IMR-90 (cell line): ENCODE results near the gene ADGRV1. TPM values are rescaled to one million over a fixed set of nuclear protein-coding genes. Genes with fewer than 3 reads are reported as not detected.

Experiments used
- ATAC-seq: fragments of 200-7000 bp; cut with Tn5 transposase; 2 replicates; pipeline ENCODE4 v1.9.1; 2020; ENCODE audit warnings: low read depth, mild to moderate bottlenecking, moderate library complexity
- BruUV-seq: library from RNA; stranded (reverse); fragments of 400-500 nt; replicated peaks from 2 replicates; lab custom pipeline; 2021; lab: Mats Ljungman, UMichigan
- CTCF ChIA-PET: fragments of 300-600 bp; formaldehyde crosslinking; extraction: SDS; loops from one replicate; lab custom pipeline; 2021; ENCODE audit warnings: antibody characterized with exemption; lab: Yijun Ruan, JAX
- POLR2A ChIA-PET: fragments of 300-600 bp; sonication (Branson Sonifier 250); formaldehyde crosslinking; loops from one replicate; lab custom pipeline; 2022; ENCODE audit warnings: antibody characterized with exemption; ENCODE audit not compliant: unreplicated experiment; lab: Charles Lee
- DNase-seq: peaks from one replicate; pipeline ENCODE4 v3.0.0; 2013
- H2AFZ ChIP-seq: replicated peaks from 2 replicates; pipeline ENCODE3; 2013; ENCODE audit warnings: low read length, mild to moderate bottlenecking; ENCODE audit not compliant: poor library complexity
- H2AK5ac ChIP-seq: 2 replicates; pipeline ENCODE4 v1.6.1; 2013; ENCODE audit warnings: low read depth, low read length, inconsistent platforms
- H2AK9ac ChIP-seq: replicated peaks from 2 replicates; pipeline ENCODE3; 2013; ENCODE audit warnings: mild to moderate bottlenecking, low read depth, low read length, moderate library complexity; ENCODE audit not compliant: poor library complexity
- H2BK120ac ChIP-seq: 2 replicates; pipeline ENCODE4 v1.6.1; 2013; ENCODE audit warnings: low read depth, low read length, inconsistent platforms
- H2BK15ac ChIP-seq: 3 replicates; pipeline ENCODE4 v1.6.1; 2013; ENCODE audit warnings: low read depth, low read length, inconsistent platforms
- H2BK20ac ChIP-seq: 2 replicates; pipeline ENCODE4 v1.6.1; 2013; ENCODE audit warnings: low read depth, mild to moderate bottlenecking, inconsistent platforms, low read length, moderate library complexity
- H2BK5ac ChIP-seq: 2 replicates; pipeline ENCODE4 v1.6.1; 2013; ENCODE audit warnings: mild to moderate bottlenecking, low read depth, low read length, inconsistent platforms; ENCODE audit not compliant: poor library complexity, severe bottlenecking
- H3K14ac ChIP-seq: replicated peaks from 2 replicates; pipeline ENCODE4 v1.6.1; 2013; ENCODE audit warnings: low read depth, low read length, inconsistent platforms
- H3K18ac ChIP-seq: 2 replicates; pipeline ENCODE4 v1.6.1; 2013; ENCODE audit warnings: low read depth, low read length, control low read depth
- H3K23ac ChIP-seq: 2 replicates; pipeline ENCODE4 v1.6.1; 2013; ENCODE audit warnings: low read depth, low read length, inconsistent platforms
- H3K27ac ChIP-seq: 2 replicates; pipeline ENCODE4 v1.5.1; 2013; ENCODE audit warnings: mild to moderate bottlenecking, control low read depth, low read length; ENCODE audit not compliant: insufficient read depth
- H3K27me3 ChIP-seq: 2 replicates; pipeline ENCODE4 v1.6.1; 2013; ENCODE audit warnings: low read length; ENCODE audit not compliant: control insufficient read depth, insufficient read depth
- H3K36me3 ChIP-seq: 2 replicates; pipeline ENCODE4 v1.6.1; 2013; ENCODE audit warnings: low read length, mixed read lengths; ENCODE audit not compliant: control insufficient read depth, insufficient read depth
- H3K4ac ChIP-seq: 2 replicates; pipeline ENCODE4 v1.6.1; 2013; ENCODE audit warnings: low read depth, low read length, inconsistent platforms
- H3K4me1 ChIP-seq: 2 replicates; pipeline ENCODE4 v1.6.1; 2013; ENCODE audit warnings: low read length, mixed read lengths; ENCODE audit not compliant: control insufficient read depth, insufficient read depth
- H3K4me2 ChIP-seq: 2 replicates; pipeline ENCODE4 v1.6.1; 2013; ENCODE audit warnings: low read depth, mild to moderate bottlenecking, control low read depth, low read length, moderate library complexity
- H3K4me3 ChIP-seq: 2 replicates; pipeline ENCODE4 v1.5.1; 2013; ENCODE audit warnings: low read depth, mild to moderate bottlenecking, control low read depth, low read length, moderate library complexity; ENCODE audit not compliant: insufficient read depth
- H3K56ac ChIP-seq: 2 replicates; pipeline ENCODE4 v1.6.1; 2013; ENCODE audit warnings: low read length, inconsistent platforms; ENCODE audit not compliant: insufficient read depth; ENCODE audit errors: extremely low read depth
- H3K79me1 ChIP-seq, 2 experiments: 2 replicates each; pipeline ENCODE4 v1.6.1; 2013; ENCODE audit warnings: low read length in 2 of 2, inconsistent platforms in 1 of 2, low read depth in 1 of 2
- H3K9ac ChIP-seq: 2 replicates; pipeline ENCODE4 v1.6.1; 2013; ENCODE audit warnings: low read depth, low read length, control low read depth
- H3K9me1 ChIP-seq: 2 replicates; pipeline ENCODE4 v1.6.1; 2013; ENCODE audit warnings: low read length, inconsistent platforms; ENCODE audit not compliant: insufficient read depth
- H3K9me3 ChIP-seq: 2 replicates; pipeline ENCODE4 v1.6.1; 2013; ENCODE audit warnings: low read length; ENCODE audit not compliant: control insufficient read depth, insufficient read depth
- H4K20me1 ChIP-seq: 2 replicates; pipeline ENCODE4 v1.6.1; 2013; ENCODE audit warnings: low read length, inconsistent platforms; ENCODE audit not compliant: insufficient read depth
- H4K5ac ChIP-seq: 2 replicates; pipeline ENCODE4 v1.6.1; 2013; ENCODE audit warnings: mild to moderate bottlenecking, low read depth, low read length, control low read depth
- H4K8ac ChIP-seq, 2 experiments: 2 replicates each; pipeline ENCODE4 v1.6.1; 2013; ENCODE audit warnings: low read depth in 2 of 2, low read length in 2 of 2, control low read depth in 1 of 2, inconsistent platforms in 1 of 2
- H4K91ac ChIP-seq: 2 replicates; pipeline ENCODE4 v1.6.1; 2013; ENCODE audit warnings: low read depth, low read length, inconsistent platforms; ENCODE audit not compliant: insufficient read depth
- BHLHE40 ChIP-seq: fragments of 150-350 bp; IDR thresholded peaks from 2 replicates; pipeline ENCODE4 v1.6.1; 2016; ENCODE audit warnings: mild to moderate bottlenecking, low read depth, low read length
- CEBPB ChIP-seq: IDR thresholded peaks from 2 replicates; pipeline ENCODE4 v1.6.1; 2012; ENCODE audit warnings: low read depth, low read length, improper control_type of control experiment
- CHD1 ChIP-seq: IDR thresholded peaks from 2 replicates; pipeline ENCODE4 v1.6.1; 2012; ENCODE audit warnings: low read depth, low read length, improper control_type of control experiment
- CTCF ChIP-seq: conservative IDR thresholded peaks from 2 replicates; pipeline ENCODE4 v1.5.1; 2012; ENCODE audit warnings: mild to moderate bottlenecking, low read depth, low read length, improper control_type of control experiment
- FOS ChIP-seq: fragments of 150-350 bp; IDR thresholded peaks from 2 replicates; pipeline ENCODE4 v1.6.1; 2016; ENCODE audit warnings: low read depth, low read length
- MAFK ChIP-seq: IDR thresholded peaks from 2 replicates; pipeline ENCODE4 v1.6.1; 2012; ENCODE audit warnings: low read depth, low read length, improper control_type of control experiment
- MAZ ChIP-seq: IDR thresholded peaks from 2 replicates; pipeline ENCODE4 v1.6.1; 2012; ENCODE audit warnings: low read depth, mild to moderate bottlenecking, low read length, improper control_type of control experiment, moderate library complexity, borderline replicate concordance
- MXI1 ChIP-seq: IDR thresholded peaks from 2 replicates; pipeline ENCODE4 v1.6.1; 2012; ENCODE audit warnings: low read depth, mild to moderate bottlenecking, low read length, moderate library complexity, borderline replicate concordance
- NFE2L2 ChIP-seq: fragments of 150-350 bp; IDR thresholded peaks from 2 replicates; pipeline ENCODE4 v1.6.1; 2016; ENCODE audit warnings: low read depth, mild to moderate bottlenecking, low read length
- POLR2A ChIP-seq: IDR thresholded peaks from 2 replicates; pipeline ENCODE4 v1.6.1; 2012; ENCODE audit warnings: mild to moderate bottlenecking, low read depth, low read length
- RAD21 ChIP-seq: IDR thresholded peaks from 2 replicates; pipeline ENCODE4 v1.6.1; 2012; ENCODE audit warnings: low read length, improper control_type of control experiment
- RCOR1 ChIP-seq: IDR thresholded peaks from 2 replicates; pipeline ENCODE4 v1.6.1; 2012; ENCODE audit warnings: mild to moderate bottlenecking, low read length, improper control_type of control experiment; ENCODE audit not compliant: insufficient replicate concordance
- RFX5 ChIP-seq: IDR thresholded peaks from 2 replicates; pipeline ENCODE4 v1.8.0; 2012; ENCODE audit warnings: low read depth, mild to moderate bottlenecking, low read length, moderate library complexity
- SMC3 ChIP-seq: fragments of 150-350 bp; IDR thresholded peaks from 2 replicates; pipeline ENCODE4 v1.6.1; 2016; ENCODE audit warnings: low read depth, mild to moderate bottlenecking, antibody characterized with exemption, low read length, moderate library complexity
- WGBS, 2 experiments: methylation state at CpG; one replicate each; pipeline versions ENCODE4 v1.1.5 to v1.1.7; 2013; ENCODE audit warnings: missing lambda C conversion rate in 2 of 2; ENCODE audit not compliant: insufficient read length in 1 of 2; ENCODE audit errors: extremely low coverage in 2 of 2; 5-methylcytosine and 5-hydroxymethylcytosine counted together
- dilution Hi-C: fragments of 300-500 bp; cut with HindIII; formaldehyde crosslinking; loops from one replicate; pipeline ENCODE4 v1.14.3; 2018; ENCODE audit warnings: low sequenced_read_pairs; ENCODE audit not compliant: unreplicated experiment
- in situ Hi-C: fragments of 300-500 bp; cut with MboI; formaldehyde crosslinking; loops from 3 replicates; pipeline ENCODE4 v1.14.3; 2019; ENCODE audit warnings: low sequenced_read_pairs, inconsistent platforms, mixed read lengths
- intact Hi-C: fragments of 100-400 bp; cut with micrococcal nuclease; formaldehyde crosslinking; loops from 2 replicates; pipeline ENCODE4 v1.10.0; 2022
- polyA plus RNA-seq, 3 experiments: library from polyadenylated mRNA; depleted of rRNA; stranded (reverse); fragments of >200 nt; gene quantifications; 2 replicates each; pipeline ENCODE4 v1.2.3, GENCODE V29; 2012; ENCODE audit warnings: low replicate concordance in 1 of 3
- total RNA-seq: library from RNA; depleted of rRNA; stranded (reverse); fragments of >200 nt; gene quantifications from 2 replicates; pipeline ENCODE4 v1.2.3, GENCODE V29; 2012
- TF ChIP-seq, protein P1 (sequence below): fragments of 150-350 bp; IDR thresholded peaks from 2 replicates; pipeline ENCODE4 v1.6.1; 2017; ENCODE audit warnings: mild to moderate bottlenecking, antibody characterized with exemption, low read length, low read depth
- TF ChIP-seq, protein P2 (sequence below): fragments of 150-350 bp; IDR thresholded peaks from 2 replicates; pipeline ENCODE4 v1.6.1; 2016; ENCODE audit warnings: low read depth, mild to moderate bottlenecking, low read length, moderate library complexity, borderline replicate concordance

Gene ADGRV1
- total and polyA plus RNA-seq, 2 of the 4 experiments (the other 2 are of a cell fraction) = under 0.01 TPM; not detected in 1

DNA sequence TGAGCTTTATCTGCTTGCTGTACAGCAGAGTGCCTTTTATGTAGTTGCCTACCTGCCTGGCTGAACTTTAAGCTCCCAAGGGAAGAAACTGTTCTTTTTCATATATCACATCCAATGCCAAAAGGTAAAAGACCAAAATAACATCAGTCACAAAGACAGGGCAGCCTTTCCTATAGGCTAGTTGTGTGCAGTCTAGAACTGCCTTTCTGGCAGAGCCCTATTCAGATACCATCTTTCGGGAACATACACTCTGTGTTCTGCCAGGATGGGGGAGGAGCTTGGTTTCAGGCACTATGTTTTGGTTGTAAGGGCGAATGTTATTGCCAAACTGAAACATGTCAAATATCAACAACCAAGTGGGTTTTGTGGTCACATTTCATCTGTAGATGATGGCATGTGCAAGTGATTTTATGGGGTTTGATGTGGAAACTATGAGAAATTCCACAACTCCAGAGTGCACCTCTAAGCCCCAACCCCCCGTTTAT lies 314.5 kb downstream of the ADGRV1 start:
- Histone ChIP-seq H3K4ac (no peak overlapping the region), H3K4me3 (no peak overlapping the region), H4K91ac (no peak overlapping the region), H2BK5ac (no peak overlapping the region), H4K20me1 (no peaks in the 10 kb centered on the region), H2AK5ac (no peak overlapping the region), H3K18ac (no peak overlapping the region), H3K9me1 (no peaks in the 10 kb centered on the region), H3K56ac (no peak overlapping the region), H3K4me1 (no peaks in the 10 kb centered on the region), H3K9ac (no peak overlapping the region), H2AFZ (no peak overlapping the region), H2BK120ac (no peak overlapping the region), H3K27ac (no peak overlapping the region), H3K14ac (no peak overlapping the region), H3K23ac (no peak overlapping the region), H3K36me3 (no peaks in the 10 kb centered on the region), H2AK9ac (no peak overlapping the region), H3K9me3 (no peaks in the 10 kb centered on the region), H2BK15ac (no peak overlapping the region), H2BK20ac (no peak overlapping the region), H4K8ac (no peak overlapping the region), H3K79me1 (no peaks in the 10 kb centered on the region), H3K4me2 (no peak overlapping the region), H3K27me3 (peaks cover 2% of the 10 kb centered on the region; the same call in 1 of the 2 replicates), H4K5ac (no peak overlapping the region)
- intact Hi-C loops = no loop called here
- dilution Hi-C loops = loop anchor here (25.0 kb wide), 1 partner anchor 539 kb away; no protein-coding TSS in a partner anchor
- CTCF ChIA-PET = interaction anchor here (1.5 kb wide), 1 partner anchor 11 kb away, joined by 3 read pairs; no protein-coding TSS in a partner anchor
- in situ Hi-C loops = no loop called here
- ATAC-seq (no peak), DNase-seq (no peak)
- TF ChIP-seq POLR2A = no peak
- TF ChIP-seq NFE2L2 = no peak
- TF ChIP-seq RAD21 = no peak
- TF ChIP-seq, protein P1, sequence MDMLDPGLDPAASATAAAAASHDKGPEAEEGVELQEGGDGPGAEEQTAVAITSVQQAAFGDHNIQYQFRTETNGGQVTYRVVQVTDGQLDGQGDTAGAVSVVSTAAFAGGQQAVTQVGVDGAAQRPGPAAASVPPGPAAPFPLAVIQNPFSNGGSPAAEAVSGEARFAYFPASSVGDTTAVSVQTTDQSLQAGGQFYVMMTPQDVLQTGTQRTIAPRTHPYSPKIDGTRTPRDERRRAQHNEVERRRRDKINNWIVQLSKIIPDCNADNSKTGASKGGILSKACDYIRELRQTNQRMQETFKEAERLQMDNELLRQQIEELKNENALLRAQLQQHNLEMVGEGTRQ = no peak
- no peak for TF ChIP-seq MAZ
- TF ChIP-seq BHLHE40 = no peak
- no peak for TF ChIP-seq FOS
- TF ChIP-seq RFX5 = no peak
- no peak for TF ChIP-seq RCOR1
- TF ChIP-seq MXI1 = no peak
- TF ChIP-seq CEBPB = no peak
- no peak for TF ChIP-seq CTCF
- TF ChIP-seq, protein P2, sequence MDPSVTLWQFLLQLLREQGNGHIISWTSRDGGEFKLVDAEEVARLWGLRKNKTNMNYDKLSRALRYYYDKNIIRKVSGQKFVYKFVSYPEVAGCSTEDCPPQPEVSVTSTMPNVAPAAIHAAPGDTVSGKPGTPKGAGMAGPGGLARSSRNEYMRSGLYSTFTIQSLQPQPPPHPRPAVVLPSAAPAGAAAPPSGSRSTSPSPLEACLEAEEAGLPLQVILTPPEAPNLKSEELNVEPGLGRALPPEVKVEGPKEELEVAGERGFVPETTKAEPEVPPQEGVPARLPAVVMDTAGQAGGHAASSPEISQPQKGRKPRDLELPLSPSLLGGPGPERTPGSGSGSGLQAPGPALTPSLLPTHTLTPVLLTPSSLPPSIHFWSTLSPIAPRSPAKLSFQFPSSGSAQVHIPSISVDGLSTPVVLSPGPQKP = no peak
- TF ChIP-seq SMC3 = no peak
- TF ChIP-seq CHD1 = no peak
- no peak for TF ChIP-seq MAFK
- no TSS peak for BruUV-seq
- WGBS, 2 experiments = no CpG with 5 or more reads among the region's 3 CpGs
- POLR2A ChIA-PET = no interaction called here
